ENCODE measurements around the gene H1-8. TPM values are rescaled to one million over a fixed set of nuclear protein-coding genes. Genes with fewer than 3 reads are reported as not detected.

The H1-8 gene
- total RNA-seq, 4 donors from 2014 or later = not detected

- Histone ChIP-seq H3K27ac (no peak overlapping the region), H3K4me3 (no peak overlapping the region), H3K9me3 (no peaks in the 10 kb centered on the region), H3K36me3 (no peaks in the 10 kb centered on the region), H3K4me1 (peaks cover 0 to 2% (median 0%) of the 10 kb centered on the region in 4 donors), H3K27me3 (no peaks in the 10 kb centered on the region)
- DNase-seq (ENCODE audit: low spot score in 2 of 2) = no peak
- TF ChIP-seq EP300 (IDR thresholded peaks at IDR 0.05) = no peak
- no peak for TF ChIP-seq CTCF (IDR thresholded peaks at IDR 0.05)
- TF ChIP-seq POLR2A (IDR thresholded peaks at IDR 0.05) = no peak
- WGBS, 2 donors = 90 to 93% methylated on average over 3 to 11 of the region's 24 CpGs
These were observed 4.3 kb downstream of the H1-8 start for GRCh38 chr3:129547241-129547640.

GRCh38 chr3:129548104-129548965 is 5.4 kb downstream of the H1-8 start:
- no peaks in the 10 kb centered on the region for H3K27me3 ChIP-seq

GRCh38 chr3:129549006-129549800 is 6.2 kb downstream of the H1-8 start:
- H3K27ac ChIP-seq = no peak overlapping the region
- H3K36me3 ChIP-seq = no peaks in the 10 kb centered on the region
- WGBS, 2 donors = 90 to 91% methylated on average over 18 of the region's 18 CpGs
- H3K9me3 ChIP-seq = no peaks in the 10 kb centered on the region
- no peak for TF ChIP-seq CTCF (IDR thresholded peaks at IDR 0.05)
- TF ChIP-seq POLR2A (IDR thresholded peaks at IDR 0.05) = no peak
- no peak for TF ChIP-seq EP300 (IDR thresholded peaks at IDR 0.05)
- H3K4me3 ChIP-seq = no peak overlapping the region
- H3K4me1 ChIP-seq = peaks cover 0 to 22% (median 5%) of the 10 kb centered on the region in 4 donors
- no peak for DNase-seq (ENCODE audit: low spot score in 2 of 2)
- no peaks in the 10 kb centered on the region for H3K27me3 ChIP-seq

More at GRCh38 chr3:129548104-129548965, 5.4 kb downstream of the H1-8 start:
- DNase-seq (ENCODE audit: low spot score in 2 of 2) = no peak
- peaks cover 0 to 13% (median under 1%) of the 10 kb centered on the region in 4 donors for H3K4me1 ChIP-seq
- no peaks in the 10 kb centered on the region for H3K9me3 ChIP-seq
- H3K27ac ChIP-seq = no peak overlapping the region
- no peak for TF ChIP-seq EP300 (IDR thresholded peaks at IDR 0.05)
- TF ChIP-seq POLR2A (IDR thresholded peaks at IDR 0.05) = no peak
- no peak for TF ChIP-seq CTCF (IDR thresholded peaks at IDR 0.05)
- no peaks in the 10 kb centered on the region for H3K36me3 ChIP-seq
- H3K4me3 ChIP-seq = no peak overlapping the region
- 84 to 86% methylated on average over 18 to 19 of the region's 19 CpGs for WGBS, 2 donors

GRCh38 chr3:129549805-129550204 is 6.8 kb downstream of the H1-8 start:
- 80 to 98% methylated on average over 3 of the region's 3 CpGs for WGBS, 2 donors
- Histone ChIP-seq H3K9me3 (no peaks in the 10 kb centered on the region), H3K27me3 (no peaks in the 10 kb centered on the region), H3K4me1 (peaks cover 0 to 28% (median 11%) of the 10 kb centered on the region in 4 donors), H3K36me3 (no peaks in the 10 kb centered on the region), H3K27ac (no peak overlapping the region), H3K4me3 (no peak overlapping the region)
- no peak for DNase-seq (ENCODE audit: low spot score in 2 of 2)
- TF ChIP-seq CTCF (IDR thresholded peaks at IDR 0.05) (no peak), EP300 (IDR thresholded peaks at IDR 0.05) (no peak), POLR2A (IDR thresholded peaks at IDR 0.05) (no peak)

Data from tibial nerve (tissue), 4 donors.